ENCODE data around the gene PCDHB8.
"Not testable (repeated sequence)": the region's sequence is repeated elsewhere in the genome, so short reads cannot be mapped to it uniquely, and the experiment has no call there.

- not testable (repeated sequence) for TF ChIP-seq CTCF (IDR thresholded peaks at IDR 0.05; ENCODE audit: low read length); EZH2 (IDR thresholded peaks at IDR 0.05; ENCODE audit: borderline replicate concordance, low read length)
Observed at GRCh38 chr5:141152096-141152495, 25.5 kb upstream of the PCDHB8 start.
